HCT116 (cell line): ENCODE results near the gene ORAI2. TPM values are rescaled to one million over a fixed set of nuclear protein-coding genes. Genes with fewer than 3 reads are reported as not detected.
"Not testable (repeated sequence)": the region's sequence is repeated elsewhere in the genome, so short reads cannot be mapped to it uniquely, and the experiment has no call there.

Experiments
- ATAC-seq: fragments of 200-7000 bp; cut with Tn5 transposase; 2 replicates; pipeline ENCODE4 v1.9.1; 2020; ENCODE audit warnings: mild to moderate bottlenecking, moderate library complexity
- BruUV-seq: library from RNA; stranded (reverse); fragments of 400-500 nt; replicated peaks from 2 replicates; lab custom pipeline; 2021; lab: Mats Ljungman, UMichigan
- CTCF ChIA-PET: fragments of 300-600 bp; sonication (Branson Sonifier 250); formaldehyde crosslinking; loops from one replicate; lab custom pipeline; 2021; ENCODE audit warnings: antibody characterized with exemption; lab: Charles Lee
- POLR2A ChIA-PET: fragments of 300-600, 350-600 bp; sonication (Branson Sonifier 250); formaldehyde crosslinking; loops from one replicate; lab custom pipeline; 2021; ENCODE audit warnings: antibody characterized with exemption; lab: Charles Lee
- RAD21 ChIA-PET, 2 experiments: fragments of 300-600 bp; sonication (Branson Sonifier 250); formaldehyde crosslinking; loops; one replicate each; lab custom pipeline; 2023; ENCODE audit warnings: low total read pairs in 2 of 2; ENCODE audit not compliant: uncharacterized antibody in 2 of 2, unreplicated experiment in 2 of 2, low non-redundant PET in 1 of 2; lab: Charles Lee
- DNase-seq: peaks from one replicate; pipeline ENCODE4 v3.0.0-alpha.2; 2010; ENCODE audit warnings: low read depth, low spot score
- H2AFZ ChIP-seq: fragments of 200-600 bp; shearing (Covaris generic), sonication (generic); 2 replicates; pipeline ENCODE4 v1.6.1; 2017; ENCODE audit warnings: low read depth, mixed run types, mixed read lengths, antibody characterized with exemption, low read length; ENCODE audit not compliant: poor library complexity, severe bottlenecking
- H3K27ac ChIP-seq: 2 replicates; pipeline ENCODE4 v1.5.1; 2012; ENCODE audit warnings: low read depth, low read length
- H3K27me3 ChIP-seq: fragments of 200-600 bp; sonication (generic); 2 replicates; pipeline ENCODE4 v1.6.1; 2016; ENCODE audit warnings: mixed run types, low read length, mixed read lengths; ENCODE audit not compliant: insufficient read depth
- H3K36me3 ChIP-seq, 2 experiments: fragments of 200-500 bp in 1 of 2; fragments of 200-600 bp in 1 of 2; sonication (Bioruptor generic) in 1 of 2; sonication (generic) in 1 of 2; 2 replicates each; pipeline versions ENCODE4 v1.5.1 to v1.6.1; 2014 to 2016; ENCODE audit warnings: low read length in 2 of 2, inconsistent platforms in 1 of 2, mixed read lengths in 1 of 2, mixed run types in 1 of 2; ENCODE audit not compliant: insufficient read depth in 2 of 2, control insufficient read depth in 1 of 2
- H3K4me1 ChIP-seq, 2 experiments: fragments of 200-600 bp in 1 of 2; sonication (generic) in 1 of 2; 2 replicates each; pipeline versions ENCODE4 v1.5.1 to v1.6.1; 2012 to 2017; ENCODE audit warnings: low read length in 2 of 2, inconsistent platforms in 1 of 2, mild to moderate bottlenecking in 1 of 2, mixed read lengths in 1 of 2, mixed run types in 1 of 2, moderate library complexity in 1 of 2; ENCODE audit not compliant: insufficient read depth in 2 of 2, control insufficient read depth in 1 of 2
- H3K4me2 ChIP-seq: fragments of 200-600 bp; sonication (generic); 2 replicates; pipeline ENCODE4 v1.6.1; 2017; ENCODE audit warnings: mixed run types, low read length, mixed read lengths
- H3K4me3 ChIP-seq, 2 experiments: fragments of 200-600 bp in 1 of 2; sonication (generic) in 1 of 2; replicated peaks in 1 of 2; 2 replicates each; pipeline ENCODE4 v1.5.1; 2011 to 2016; ENCODE audit warnings: low read length in 2 of 2, control low read depth in 1 of 2, low read depth in 1 of 2, mild to moderate bottlenecking in 1 of 2, mixed read lengths in 1 of 2, mixed run types in 1 of 2
- H3K79me2 ChIP-seq: fragments of 200-600 bp; sonication (generic); 2 replicates; pipeline ENCODE4 v1.6.1; 2017; ENCODE audit warnings: mild to moderate bottlenecking, mixed run types, low read length, moderate library complexity, mixed read lengths; ENCODE audit not compliant: insufficient read depth
- H3K9ac ChIP-seq: fragments of 200-600 bp; sonication (generic); 2 replicates; pipeline ENCODE4 v1.6.1; 2016; ENCODE audit warnings: low read length, mixed read lengths
- H3K9me2 ChIP-seq: fragments of 200-600 bp; sonication (generic), shearing (Covaris generic); 2 replicates; pipeline ENCODE4 v1.6.1; 2017; ENCODE audit warnings: mixed run types, mild to moderate bottlenecking, moderate library complexity; ENCODE audit not compliant: insufficient read depth
- H3K9me3 ChIP-seq, 2 experiments: fragments of 200-500 bp in 1 of 2; fragments of 200-600 bp in 1 of 2; sonication (Bioruptor generic) in 1 of 2; sonication (generic) in 1 of 2; 2 replicates each; pipeline ENCODE4 v1.6.1; 2014 to 2017; ENCODE audit warnings: low read length in 2 of 2, mixed read lengths in 2 of 2, inconsistent platforms in 1 of 2, low read depth in 1 of 2, mild to moderate bottlenecking in 1 of 2, mixed run types in 1 of 2, moderate library complexity in 1 of 2; ENCODE audit not compliant: control insufficient read depth in 1 of 2, insufficient read depth in 1 of 2
- H4K20me1 ChIP-seq: fragments of 200-600 bp; sonication (generic), shearing (Covaris generic); 2 replicates; pipeline ENCODE4 v1.6.1; 2017; ENCODE audit warnings: mixed run types, mild to moderate bottlenecking, moderate library complexity; ENCODE audit not compliant: insufficient read depth
- intact Hi-C: fragments of 100-400 bp; cut with micrococcal nuclease; formaldehyde crosslinking; loops from 2 replicates; pipeline ENCODE4 v1.10.0; 2022
- total RNA-seq: library from RNA; stranded (reverse); gene quantifications from one replicate; pipeline ENCODE4 v1.2.1, GENCODE V29; 2021; ENCODE audit not compliant: unreplicated experiment

The ORAI2 gene
- total RNA-seq, 1 experiment from 2014 or later = 13.2 TPM

DNA sequence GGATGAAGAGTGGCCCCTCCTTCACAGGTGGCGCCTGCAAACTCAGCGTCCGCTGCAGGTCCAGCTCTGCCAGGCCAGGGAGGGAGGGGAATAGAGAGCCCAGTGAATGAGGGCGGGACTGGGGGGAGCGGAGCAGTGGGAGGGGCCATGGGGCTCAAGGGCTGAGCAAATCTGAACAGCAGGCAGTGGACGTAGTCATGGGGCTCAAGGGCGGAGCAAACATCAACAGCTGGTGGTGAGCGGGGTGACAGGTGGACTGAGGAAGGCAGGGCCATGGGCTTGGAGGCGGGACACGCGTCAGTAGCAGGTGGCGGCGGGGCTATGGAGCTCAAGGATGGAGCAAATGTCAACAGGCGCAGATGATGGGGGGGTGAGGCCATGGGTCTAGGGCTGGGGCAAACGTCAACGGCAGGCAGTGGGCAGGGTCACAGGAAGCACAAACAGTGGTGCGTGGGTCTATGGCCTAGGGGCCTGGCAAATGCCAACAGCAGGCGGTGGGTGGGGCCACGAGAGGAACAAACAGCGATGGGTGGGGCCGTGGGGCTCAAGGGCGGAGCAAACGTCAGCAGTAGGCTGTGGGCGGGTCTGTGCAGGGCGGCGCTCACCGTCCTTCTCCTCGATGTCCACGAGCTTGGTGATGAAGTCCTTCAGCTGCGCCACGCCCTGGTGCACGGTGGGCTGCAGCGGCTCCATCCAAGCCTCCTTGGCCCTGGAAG lies 60.0 kb downstream of the ORAI2 start:
- H3K4me2 ChIP-seq, H3K9ac ChIP-seq, DNase-seq, H3K9me3 ChIP-seq, RAD21 ChIA-PET, POLR2A ChIA-PET, H3K36me3 ChIP-seq, H3K27me3 ChIP-seq, CTCF ChIA-PET, H3K27ac ChIP-seq, H3K4me3 ChIP-seq, H3K4me1 ChIP-seq, BruUV-seq, H4K20me1 ChIP-seq, H2AFZ ChIP-seq, intact Hi-C loops, H3K79me2 ChIP-seq, H3K9me2 ChIP-seq: not testable (repeated sequence)
- peak; percentile 61 for ATAC-seq

DNA sequence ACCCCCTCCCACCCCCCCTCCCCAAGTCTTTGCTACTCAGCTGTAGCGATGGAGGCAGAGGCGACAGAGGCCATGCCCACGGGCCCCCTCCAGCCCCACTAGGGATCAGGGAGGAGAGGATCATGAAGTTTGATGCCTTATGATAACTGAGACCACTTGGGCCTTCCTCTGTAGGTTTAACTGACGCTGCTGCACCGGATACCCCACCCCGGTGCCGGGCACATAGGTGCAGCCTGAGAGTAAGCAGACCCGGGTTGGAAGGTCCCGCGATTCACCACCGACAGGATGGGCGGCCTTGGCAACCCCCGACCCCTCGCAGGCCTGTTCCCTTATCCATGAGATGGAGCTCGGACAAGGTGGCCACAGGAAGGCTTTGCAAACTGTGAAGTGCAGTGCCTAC lies 60.7 kb downstream of the ORAI2 start:
- DNase-seq, H3K4me3 ChIP-seq, CTCF ChIA-PET, H2AFZ ChIP-seq, H3K9me3 ChIP-seq, POLR2A ChIA-PET, H3K79me2 ChIP-seq, H3K27ac ChIP-seq, BruUV-seq, intact Hi-C loops, H3K9me2 ChIP-seq, RAD21 ChIA-PET, H3K27me3 ChIP-seq, H3K36me3 ChIP-seq, H3K4me1 ChIP-seq, ATAC-seq, H3K4me2 ChIP-seq, H4K20me1 ChIP-seq, H3K9ac ChIP-seq: not testable (repeated sequence)

DNA sequence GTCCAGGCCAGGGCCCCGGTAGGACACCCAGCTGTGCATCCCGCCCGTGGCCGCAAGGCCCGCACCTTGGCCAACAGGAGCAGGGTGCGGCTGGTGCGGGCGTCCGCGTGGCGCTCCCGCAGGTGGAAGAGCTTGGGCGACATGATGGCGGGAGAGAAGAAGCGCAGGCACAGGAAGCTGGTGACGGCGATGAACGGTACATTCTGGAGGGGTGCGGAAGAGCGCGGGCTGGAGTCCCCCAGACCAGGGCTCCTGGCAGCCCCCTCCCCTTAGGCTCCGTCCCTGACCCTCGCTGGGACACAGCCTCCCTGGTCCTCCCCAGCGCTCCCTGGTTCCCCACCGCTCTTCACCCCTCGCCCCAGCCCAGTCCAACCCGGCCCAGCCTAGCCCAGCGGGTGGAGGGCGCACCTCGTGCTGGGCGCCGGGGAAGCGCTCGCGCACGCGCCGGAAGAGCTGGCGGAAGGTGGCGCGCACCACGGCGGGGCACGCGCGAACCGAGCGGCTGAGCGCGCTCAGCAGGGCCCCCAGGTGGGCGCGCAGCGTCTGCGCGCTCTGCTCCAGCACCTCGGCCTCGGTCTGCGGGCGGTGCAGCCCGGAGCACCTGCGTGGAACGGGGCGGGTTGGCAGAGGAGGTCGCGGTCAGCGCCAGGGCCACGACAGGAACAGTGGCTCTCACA lies 61.2 kb downstream of the ORAI2 start:
- H3K27me3 ChIP-seq, BruUV-seq, RAD21 ChIA-PET, H3K9me2 ChIP-seq, H3K9me3 ChIP-seq, POLR2A ChIA-PET, H3K4me1 ChIP-seq, H3K4me2 ChIP-seq, H3K79me2 ChIP-seq, H2AFZ ChIP-seq, DNase-seq, H4K20me1 ChIP-seq, H3K36me3 ChIP-seq, H3K4me3 ChIP-seq, CTCF ChIA-PET, H3K9ac ChIP-seq, intact Hi-C loops, ATAC-seq, H3K27ac ChIP-seq: not testable (repeated sequence)

DNA sequence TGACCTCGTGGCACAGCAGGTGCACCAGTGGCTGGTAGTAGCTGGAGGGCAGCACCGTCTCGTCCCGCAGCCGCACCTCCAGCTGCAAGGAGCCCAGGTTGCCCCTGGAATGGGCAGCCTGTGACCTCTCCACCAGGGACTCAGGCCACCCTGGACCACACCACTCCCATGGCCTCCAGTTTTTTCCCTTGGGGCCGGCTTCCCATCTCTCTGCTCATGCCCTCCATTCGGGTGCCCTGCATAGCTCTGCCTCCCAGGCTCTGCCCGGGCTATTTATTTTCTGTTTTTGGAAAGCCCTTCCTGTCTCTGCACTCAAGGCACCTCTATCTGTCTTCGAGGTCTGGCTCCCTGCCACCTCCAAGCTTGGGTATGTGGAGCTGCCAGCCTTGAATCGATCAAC lies 63.5 kb downstream of the ORAI2 start:
- intact Hi-C loops, BruUV-seq, H3K9me2 ChIP-seq, H3K36me3 ChIP-seq, H4K20me1 ChIP-seq, RAD21 ChIA-PET, H3K4me3 ChIP-seq, H3K9me3 ChIP-seq, H3K27ac ChIP-seq, H3K27me3 ChIP-seq, H3K79me2 ChIP-seq, POLR2A ChIA-PET, H3K4me2 ChIP-seq, H3K9ac ChIP-seq, H3K4me1 ChIP-seq, ATAC-seq, CTCF ChIA-PET, DNase-seq, H2AFZ ChIP-seq: not testable (repeated sequence)
